Muscle of back (tissue), 11 donors: ENCODE measurements around the gene ZNF683. TPM values are rescaled to one million over a fixed set of nuclear protein-coding genes. Genes with fewer than 3 reads are reported as not detected.

Experiments used
- DNase-seq, 3 donors: peaks; one replicate each; pipeline versions ENCODE4 v3.0.0 to v3.0.0-alpha.2; 2013
- polyA plus RNA-seq, 10 donors: library from polyadenylated mRNA; unstranded; fragments of 120-200 nt; gene quantifications; one replicate each; pipeline ENCODE4 v1.2.1, GENCODE V29; 2013; ENCODE audit not compliant: insufficient read length in 10 of 10

Gene ZNF683
- polyA plus RNA-seq, 10 donors: not detected

GRCh38 chr1:26358411-26359384, 13.9 kb downstream of the ZNF683 start:
- no peak for DNase-seq

GRCh38 chr1:26357121-26357602, 15.4 kb downstream of the ZNF683 start:
- no peak for DNase-seq

DNA sequence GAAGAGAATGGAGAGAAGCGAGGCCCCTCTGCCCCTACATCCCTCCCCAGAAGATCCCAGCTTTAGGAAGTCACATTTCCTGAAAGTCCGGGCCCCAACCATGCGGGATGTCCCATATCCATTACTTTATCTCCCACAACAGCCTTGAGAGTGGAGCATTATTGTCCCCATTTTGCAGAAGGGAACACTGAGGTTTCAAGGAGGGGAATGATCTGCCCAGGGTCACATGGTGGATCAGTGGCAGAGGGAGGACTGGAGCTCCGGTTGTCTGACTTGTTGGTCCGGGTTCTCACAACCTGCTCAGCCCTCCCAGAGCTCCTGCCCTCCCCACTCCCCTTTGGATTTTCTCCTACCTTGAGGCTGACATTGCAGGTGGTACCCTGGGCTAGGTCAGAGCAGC, 16.4 kb downstream of the ZNF683 start:
- no peak for DNase-seq

- DNase-seq: no peak
These were observed 17.6 kb downstream of the ZNF683 start for GRCh38 chr1:26354972-26355371.

DNA sequence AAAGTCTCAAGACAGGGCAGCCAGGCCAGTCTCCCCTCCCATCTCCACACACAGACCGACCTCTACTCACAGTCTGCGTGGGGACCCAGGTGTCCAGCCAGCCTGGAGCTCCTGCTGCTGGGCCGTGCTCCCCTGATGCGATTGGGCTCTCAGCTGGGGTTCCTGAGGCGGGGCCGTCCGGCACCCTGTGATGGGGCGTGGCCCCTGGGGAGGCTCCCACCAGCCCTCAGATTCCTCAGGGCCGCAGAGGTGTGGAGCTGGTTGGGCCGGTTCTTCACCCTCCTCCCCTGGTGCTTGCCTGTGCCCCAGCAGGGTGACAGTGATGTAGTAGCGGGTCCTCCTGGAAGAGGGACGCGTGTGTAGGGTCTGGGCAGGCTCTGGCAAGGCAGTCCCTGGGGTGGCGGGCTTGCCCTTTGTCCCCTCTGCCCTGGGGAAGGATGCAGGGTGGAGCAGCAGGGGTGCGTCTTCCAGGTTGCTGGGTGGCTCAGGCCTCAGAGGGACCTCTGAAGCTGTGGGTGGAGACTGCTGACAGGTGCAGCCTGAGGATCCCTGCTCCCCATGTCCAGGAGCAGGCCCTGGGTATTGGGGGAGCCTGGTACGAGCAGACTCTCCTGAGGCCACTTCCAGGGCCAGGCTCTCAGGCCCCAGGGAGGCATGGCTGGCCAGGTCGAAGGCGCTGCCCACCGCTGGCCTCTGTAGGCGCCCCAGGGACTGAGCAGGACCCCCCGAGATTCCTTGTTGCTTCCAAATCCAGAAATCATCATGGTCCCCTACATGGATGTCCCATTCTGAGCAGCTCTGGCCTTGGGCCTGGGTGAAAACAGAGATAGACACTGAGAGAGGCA, 18.4 kb downstream of the ZNF683 start, which contains the start of gene CRYBG2:
Gene CRYBG2 (minus strand): TSS at position 155 of the 845 bp plus-strand sequence. CDS start 7,473 bp downstream, outside the sequence.
- DNase-seq: no peak

DNA sequence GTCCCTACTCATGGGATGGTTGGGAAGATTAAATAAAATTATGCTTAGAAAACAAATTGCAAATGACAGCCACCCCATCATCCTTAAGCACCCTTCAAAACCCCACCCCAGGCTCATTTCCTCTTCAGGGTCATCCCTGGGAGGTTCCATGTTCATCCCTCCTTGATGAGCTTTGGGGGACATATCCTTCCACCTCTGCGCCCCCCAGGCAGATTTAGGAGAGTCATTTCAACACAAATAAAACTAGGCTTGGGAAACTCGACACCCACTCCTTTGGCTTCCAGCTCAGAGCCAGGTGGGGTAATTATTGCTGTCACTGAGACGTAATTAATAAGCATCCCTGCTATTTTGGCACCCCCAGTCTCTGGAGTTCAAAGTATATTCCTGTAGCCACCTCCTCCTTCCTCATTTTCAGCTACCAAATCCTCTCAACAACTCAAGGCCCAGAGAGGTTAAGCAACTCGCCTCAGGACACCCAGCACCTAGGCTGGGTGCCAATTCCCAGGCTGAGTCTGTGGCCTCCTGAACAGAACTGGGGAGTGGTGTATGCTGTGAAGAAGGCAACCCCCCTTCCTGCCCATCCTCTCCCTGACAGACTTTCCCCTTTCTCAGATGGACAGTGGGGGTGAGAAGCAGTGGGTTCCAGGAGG, 19.2 kb downstream of the ZNF683 start:
- no peak for DNase-seq

DNA sequence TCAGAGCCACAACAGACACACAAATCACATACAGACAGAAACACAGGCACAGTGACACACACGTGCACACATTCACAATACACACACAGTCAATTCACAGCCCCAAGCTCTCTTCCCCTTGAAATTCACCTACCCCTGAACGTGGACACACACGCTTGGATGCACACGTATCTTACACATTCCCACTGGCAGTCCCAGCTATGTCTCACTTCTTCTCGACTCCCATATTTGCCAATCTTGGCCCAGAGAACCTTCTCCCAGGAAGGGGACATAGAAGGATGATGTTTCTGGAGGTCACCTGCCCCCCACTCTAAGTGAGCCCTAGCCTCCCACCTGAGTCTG, 20.2 kb downstream of the ZNF683 start:
- DNase-seq: no peak

GRCh38 chr1:26351590-26352337, 20.8 kb downstream of the ZNF683 start:
- DNase-seq: no peak

DNA sequence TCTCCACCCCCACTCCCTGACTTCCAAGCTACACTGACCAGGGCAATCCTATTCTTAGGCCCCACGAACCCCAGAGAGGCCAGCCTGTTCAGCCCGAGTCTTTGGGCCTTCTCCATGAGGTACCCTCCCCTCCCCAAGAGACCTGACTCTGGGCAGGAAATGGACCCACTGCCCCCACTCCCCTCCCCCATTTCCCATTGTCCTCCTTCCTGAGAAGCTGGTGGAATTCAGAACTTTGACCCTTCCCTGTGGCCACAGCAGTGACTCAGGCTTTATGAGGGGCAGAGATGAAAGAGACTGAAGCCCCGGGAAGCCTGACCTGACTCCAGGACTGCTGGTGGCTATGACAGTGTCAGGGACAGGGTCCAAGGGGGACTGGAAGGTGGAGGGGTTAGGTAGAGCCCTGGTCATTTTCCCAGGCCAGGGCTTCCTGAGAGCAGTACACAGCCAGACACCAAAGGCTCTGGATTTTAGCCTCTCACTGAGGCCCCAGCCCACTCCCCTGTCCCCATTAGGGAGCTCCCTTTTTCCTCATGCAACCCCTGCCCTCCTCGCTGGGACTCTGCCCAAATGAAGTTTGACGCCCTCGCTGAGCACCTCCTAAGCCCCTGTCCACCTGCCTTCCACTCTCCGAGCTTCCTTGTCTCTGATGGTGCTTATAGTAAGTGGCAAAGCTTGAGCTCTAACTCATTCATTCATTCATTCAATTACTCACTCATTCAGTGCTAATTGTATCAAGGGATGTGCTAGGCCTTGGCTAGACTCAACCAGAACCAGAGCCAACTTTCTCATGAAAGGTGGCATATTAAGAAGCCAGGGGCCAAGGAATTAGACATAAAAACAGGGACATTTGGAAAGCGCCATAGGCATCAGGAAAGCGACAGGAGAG, 21.6 kb downstream of the ZNF683 start:
- DNase-seq: no peak

DNA sequence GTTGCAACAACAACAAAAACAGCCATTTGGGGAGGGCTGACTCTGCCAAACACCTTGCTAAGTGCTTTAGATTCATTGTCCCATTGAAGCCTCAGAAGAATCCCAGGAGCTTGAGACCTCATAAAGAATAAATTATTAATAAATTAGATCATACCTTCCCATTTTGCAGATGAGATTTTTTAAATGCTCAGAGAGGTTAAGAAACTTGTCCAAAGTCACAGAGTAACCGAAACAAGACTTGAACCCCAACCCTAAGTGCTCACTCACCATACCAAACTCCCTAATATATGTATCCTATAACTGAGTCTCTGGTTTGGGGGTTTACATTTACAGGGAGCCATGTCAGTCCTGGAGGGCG, 22.2 kb downstream of the ZNF683 start:
- no peak for DNase-seq

GRCh38 chr1:26349877-26350244, 22.7 kb downstream of the ZNF683 start:
- no peak for DNase-seq

- no peak for DNase-seq
These were observed 23.2 kb downstream of the ZNF683 start for GRCh38 chr1:26349188-26349876.

GRCh38 chr1:26346274-26347033, 26.1 kb downstream of the ZNF683 start:
- no peak for DNase-seq

DNA sequence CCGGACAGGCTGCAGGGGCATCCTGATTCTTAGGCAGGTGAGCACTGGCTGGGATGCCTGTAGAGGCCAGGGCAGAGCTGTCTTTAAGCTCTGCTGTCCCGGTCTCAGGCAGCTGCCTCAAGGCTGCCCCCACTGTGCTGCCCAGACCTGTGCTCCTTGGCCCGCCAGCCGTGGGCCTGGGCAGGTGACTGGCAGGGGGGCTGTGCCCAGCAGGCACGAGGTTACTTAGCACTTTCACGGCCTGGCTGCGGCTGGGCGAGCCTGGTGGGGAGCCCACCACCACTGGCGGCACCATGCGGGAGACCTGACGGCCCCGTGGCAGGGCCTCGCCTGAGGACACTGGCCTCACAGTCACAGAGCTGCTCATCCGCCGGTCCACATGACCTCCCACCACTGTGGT, 26.8 kb downstream of the ZNF683 start:
- no peak for DNase-seq

GRCh38 chr1:26344147-26344920, 28.2 kb downstream of the ZNF683 start:
- no peak for DNase-seq

- DNase-seq: no peak
These were observed 32.5 kb downstream of the ZNF683 start for GRCh38 chr1:26340047-26340481.

- no peak for DNase-seq
These were observed 33.9 kb downstream of the ZNF683 start for GRCh38 chr1:26338670-26339069.

DNA sequence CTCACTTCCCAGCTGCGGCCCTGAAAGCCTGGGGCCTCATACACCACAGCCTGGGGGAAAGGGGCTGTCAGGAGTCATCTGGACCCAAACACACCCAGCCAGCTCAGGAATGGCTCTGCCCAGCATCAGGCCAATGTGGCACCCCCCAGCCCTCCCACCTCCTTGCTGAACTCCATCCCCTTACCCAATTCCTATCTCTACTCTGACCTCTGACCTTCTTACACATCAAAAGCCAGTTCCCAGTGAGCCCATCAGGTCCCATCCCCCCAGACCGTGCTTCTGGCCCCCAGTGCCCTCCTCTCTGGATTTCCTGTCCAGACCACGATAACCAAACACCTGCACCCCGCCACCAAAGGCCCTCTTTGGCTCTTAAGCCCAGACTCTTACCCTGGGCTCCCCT, 34.9 kb downstream of the ZNF683 start:
- DNase-seq: no peak
